Mesendoderm (in vitro differentiated cells): Measurements from ENCODE around the gene RSF1.

Experiments used
- DNase-seq: peaks from one replicate; pipeline ENCODE4 v3.0.0; 2013
- H2AK5ac ChIP-seq: 2 replicates; pipeline ENCODE4 v1.6.1; 2013; ENCODE audit warnings: low read length, inconsistent platforms
- H2BK120ac ChIP-seq: 2 replicates; pipeline ENCODE4 v1.6.1; 2013; ENCODE audit warnings: low read depth, mild to moderate bottlenecking, low read length, moderate library complexity, mixed read lengths
- H2BK15ac ChIP-seq: replicated peaks from 2 replicates; pipeline ENCODE4 v1.6.1; 2013; ENCODE audit warnings: low read depth, mild to moderate bottlenecking, moderate library complexity
- H2BK5ac ChIP-seq: 2 replicates; pipeline ENCODE4 v1.6.1; 2013; ENCODE audit warnings: low read length, inconsistent platforms
- H3K18ac ChIP-seq: 2 replicates; pipeline ENCODE4 v1.6.1; 2013; ENCODE audit warnings: mild to moderate bottlenecking, low read length, mixed read lengths
- H3K23ac ChIP-seq: one replicate; pipeline ENCODE4 v1.6.1; 2013; ENCODE audit warnings: low read length
- H3K27ac ChIP-seq: 2 replicates; pipeline ENCODE4 v1.5.1; 2013; ENCODE audit warnings: low read depth, mild to moderate bottlenecking, inconsistent platforms, low read length, moderate library complexity
- H3K27me3 ChIP-seq: 2 replicates; pipeline ENCODE4 v1.6.1; 2013; ENCODE audit warnings: low read length, control low read depth, mild to moderate bottlenecking, inconsistent platforms; ENCODE audit not compliant: insufficient read depth, poor library complexity
- H3K36me3 ChIP-seq: 2 replicates; pipeline ENCODE4 v1.6.1; 2013; ENCODE audit warnings: low read length, inconsistent platforms; ENCODE audit not compliant: control insufficient read depth, insufficient read depth
- H3K4ac ChIP-seq: one replicate; pipeline ENCODE4 v1.6.1; 2013; ENCODE audit warnings: low read depth, mild to moderate bottlenecking, low read length, moderate library complexity
- H3K4me1 ChIP-seq: 2 replicates; pipeline ENCODE4 v1.6.1; 2013; ENCODE audit warnings: low read depth, low read length, inconsistent platforms; ENCODE audit not compliant: control insufficient read depth
- H3K4me2 ChIP-seq: 2 replicates; pipeline ENCODE4 v1.6.1; 2013; ENCODE audit warnings: low read length
- H3K4me3 ChIP-seq: 2 replicates; pipeline ENCODE4 v1.5.1; 2013; ENCODE audit warnings: mild to moderate bottlenecking, low read length
- H3K56ac ChIP-seq: one replicate; pipeline ENCODE4 v1.6.1; 2013; ENCODE audit warnings: low read length
- H3K79me1 ChIP-seq: 2 replicates; pipeline ENCODE4 v1.6.1; 2013; ENCODE audit warnings: low read length, inconsistent platforms
- H3K79me2 ChIP-seq: 2 replicates; pipeline ENCODE4 v1.6.1; 2013; ENCODE audit warnings: mild to moderate bottlenecking, low read length; ENCODE audit not compliant: control insufficient read depth, insufficient read depth
- H3K9ac ChIP-seq: 2 replicates; pipeline ENCODE4 v1.6.1; 2013; ENCODE audit warnings: low read length, inconsistent platforms
- H4K5ac ChIP-seq: one replicate; pipeline ENCODE4 v1.6.1; 2013; ENCODE audit warnings: low read length
- H4K8ac ChIP-seq: one replicate; pipeline ENCODE4 v1.6.1; 2013; ENCODE audit warnings: low read depth, mild to moderate bottlenecking, control low read depth, low read length, moderate library complexity
- WGBS: extraction: QIAGEN DNeasy Blood & Tissue Kit; methylation state at CpG from one replicate; pipeline ENCODE4 v1.1.7; 2013; ENCODE audit warnings: low lambda C conversion rate, missing lambda C conversion rate; ENCODE audit not compliant: insufficient coverage; ENCODE audit errors: extremely low coverage; 5-methylcytosine and 5-hydroxymethylcytosine counted together

Gene RSF1

DNA sequence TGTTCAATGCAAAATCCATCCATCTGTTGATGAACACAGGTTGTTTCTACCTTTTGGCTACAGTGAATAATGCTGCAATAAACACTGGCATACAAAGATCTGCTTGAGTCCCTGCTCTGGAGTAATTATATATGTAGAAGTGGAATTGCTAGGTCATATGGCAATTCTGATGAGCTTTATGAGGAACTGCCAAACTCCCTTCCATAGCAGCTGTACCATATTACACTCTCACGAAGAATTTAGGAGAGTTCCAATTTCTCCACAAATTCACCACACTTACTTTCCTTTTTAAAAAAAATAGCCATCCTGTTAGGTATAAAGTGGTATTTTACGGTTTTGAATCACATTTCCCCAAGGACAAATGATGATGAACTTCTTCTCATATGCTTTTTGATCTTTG lies 62.2 kb downstream of the RSF1 start:
- Histone ChIP-seq H3K4me1 (peaks cover 5% of the 10 kb centered on the region), H3K56ac (no peak overlapping the region), H3K4me3 (no peak overlapping the region), H4K8ac (no peak overlapping the region), H3K36me3 (no peaks in the 10 kb centered on the region), H3K27me3 (no peaks in the 10 kb centered on the region), H3K79me1 (peaks cover 4% of the 10 kb centered on the region), H3K23ac (no peak overlapping the region), H4K5ac (no peak overlapping the region), H3K4me2 (no peak overlapping the region), H3K18ac (no peak overlapping the region), H2AK5ac (no peak overlapping the region), H3K27ac (no peak overlapping the region), H3K4ac (no peak overlapping the region), H3K9ac (no peak overlapping the region), H2BK120ac (no peak overlapping the region), H2BK15ac (no peak overlapping the region), H3K79me2 (no peaks in the 10 kb centered on the region), H2BK5ac (no peak overlapping the region)
- DNase-seq, result no peak
- WGBS, result no CpG with 5 or more reads among the region's 2 CpGs

DNA sequence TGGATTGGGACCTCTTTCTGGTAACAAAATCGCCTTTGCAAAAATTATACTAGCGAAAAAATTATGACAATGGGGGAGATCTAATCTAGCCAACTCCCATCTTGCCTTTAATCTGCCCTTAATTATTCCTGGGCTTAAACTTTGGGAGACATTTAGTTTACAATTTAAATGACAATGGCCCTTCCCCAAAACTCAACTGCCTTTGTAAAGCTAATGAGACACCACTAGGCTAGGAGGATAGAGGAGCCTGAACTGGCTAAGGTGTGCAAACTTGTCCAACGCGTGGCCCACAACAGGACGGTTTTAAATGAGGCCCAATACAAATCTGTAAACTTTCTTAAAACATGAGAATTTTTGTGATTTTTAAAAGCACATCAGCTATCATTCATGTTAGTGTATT lies 67.3 kb downstream of the RSF1 start:
- Histone ChIP-seq H3K79me1 (peaks cover 8% of the 10 kb centered on the region), H3K9ac (no peak overlapping the region), H2BK120ac (no peak overlapping the region), H3K36me3 (no peaks in the 10 kb centered on the region), H3K4me3 (no peak overlapping the region), H4K5ac (no peak overlapping the region), H3K4ac (no peak overlapping the region), H3K4me1 (peaks cover 14% of the 10 kb centered on the region), H2AK5ac (no peak overlapping the region), H3K79me2 (peaks cover 11% of the 10 kb centered on the region), H4K8ac (no peak overlapping the region), H3K27me3 (no peaks in the 10 kb centered on the region), H3K18ac (no peak overlapping the region), H3K4me2 (no peak overlapping the region), H2BK5ac (no peak overlapping the region), H3K27ac (no peak overlapping the region), H3K23ac (no peak overlapping the region), H3K56ac (no peak overlapping the region), H2BK15ac (no peak overlapping the region)
- peak; percentile 37 for DNase-seq
- no CpG with 5 or more reads among the region's 5 CpGs for WGBS

DNA sequence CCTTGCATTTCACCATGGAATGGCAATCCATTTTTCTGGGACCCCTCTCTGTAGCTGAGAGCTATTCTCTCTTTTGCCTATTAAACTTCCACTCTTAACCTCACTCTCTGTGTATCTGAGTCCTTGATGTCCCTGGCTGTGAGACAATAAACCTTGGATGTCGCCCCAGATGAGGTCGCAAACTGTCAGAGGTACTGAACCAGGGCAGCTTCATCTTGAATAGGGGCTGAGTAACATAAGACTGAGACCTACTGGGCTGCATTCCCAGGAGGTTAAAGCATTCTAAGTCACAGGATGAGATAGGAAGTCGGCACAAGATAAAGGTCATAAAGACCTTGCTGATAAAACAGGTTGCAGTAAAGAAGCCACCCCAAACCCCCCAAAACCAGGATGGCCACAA lies 68.0 kb downstream of the RSF1 start:
- H3K4ac ChIP-seq, result no peak overlapping the region
- no peak overlapping the region for H3K27ac ChIP-seq
- H3K9ac ChIP-seq, result no peak overlapping the region
- no peak overlapping the region for H3K4me3 ChIP-seq
- peaks cover 12% of the 10 kb centered on the region for H3K79me2 ChIP-seq
- H3K4me1 ChIP-seq, result peaks cover 14% of the 10 kb centered on the region
- H2BK5ac ChIP-seq, result no peak overlapping the region
- H3K4me2 ChIP-seq, result no peak overlapping the region
- DNase-seq, result peak; percentile 91
- no peak overlapping the region for H3K23ac ChIP-seq
- WGBS, result no CpG with 5 or more reads among the region's 3 CpGs
- H3K18ac ChIP-seq, result no peak overlapping the region
- no peak overlapping the region for H3K56ac ChIP-seq
- no peak overlapping the region for H2BK15ac ChIP-seq
- no peak overlapping the region for H2AK5ac ChIP-seq
- no peaks in the 10 kb centered on the region for H3K36me3 ChIP-seq
- H4K8ac ChIP-seq, result no peak overlapping the region
- peaks cover 8% of the 10 kb centered on the region for H3K79me1 ChIP-seq
- H4K5ac ChIP-seq, result no peak overlapping the region
- H3K27me3 ChIP-seq, result no peaks in the 10 kb centered on the region
- no peak overlapping the region for H2BK120ac ChIP-seq

GRCh38 chr11:77750394-77751156 lies 69.9 kb downstream of the RSF1 start:
- Histone ChIP-seq H3K18ac (no peak overlapping the region), H2AK5ac (no peak overlapping the region), H3K4ac (no peak overlapping the region), H3K9ac (no peak overlapping the region), H3K27me3 (no peaks in the 10 kb centered on the region), H2BK15ac (no peak overlapping the region), H3K4me2 (no peak overlapping the region), H3K4me3 (no peak overlapping the region), H3K79me1 (peaks cover 6% of the 10 kb centered on the region), H3K56ac (no peak overlapping the region), H3K36me3 (no peaks in the 10 kb centered on the region), H4K8ac (no peak overlapping the region), H3K27ac (no peak overlapping the region), H2BK120ac (no peak overlapping the region), H3K4me1 (peaks cover 14% of the 10 kb centered on the region), H3K79me2 (peaks cover 12% of the 10 kb centered on the region), H4K5ac (no peak overlapping the region), H3K23ac (no peak overlapping the region), H2BK5ac (no peak overlapping the region)
- 100% methylated on average over 1 of the region's 6 CpGs for WGBS
- DNase-seq, result no peak

DNA sequence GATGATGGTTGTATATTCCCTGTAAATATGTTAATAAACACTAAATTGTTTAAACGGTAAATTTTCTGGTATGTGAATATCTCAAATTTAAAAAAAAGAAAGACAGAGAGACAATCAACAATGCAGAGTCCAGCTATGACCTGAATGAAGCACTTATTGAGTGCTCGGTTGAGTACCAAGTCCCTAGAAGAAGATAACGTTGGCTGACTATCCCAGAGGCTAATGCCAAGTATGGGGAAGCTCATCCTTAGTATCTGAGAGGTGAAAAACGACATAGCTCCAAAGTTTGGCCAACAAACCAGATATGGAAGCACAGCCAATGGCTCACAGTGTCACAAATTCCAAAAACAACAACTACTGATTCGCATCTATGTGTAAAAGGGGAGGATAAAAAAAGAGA lies 71.3 kb downstream of the RSF1 start:
- no peak overlapping the region for H3K9ac ChIP-seq
- no peak overlapping the region for H3K4me3 ChIP-seq
- no peak overlapping the region for H4K8ac ChIP-seq
- H3K27me3 ChIP-seq, result no peaks in the 10 kb centered on the region
- no peak overlapping the region for H2AK5ac ChIP-seq
- no peak overlapping the region for H3K23ac ChIP-seq
- no peak overlapping the region for H2BK120ac ChIP-seq
- H3K4ac ChIP-seq, result no peak overlapping the region
- no peak overlapping the region for H2BK15ac ChIP-seq
- no peak overlapping the region for H3K4me2 ChIP-seq
- DNase-seq, result no peak
- H3K4me1 ChIP-seq, result peaks cover 14% of the 10 kb centered on the region
- H2BK5ac ChIP-seq, result no peak overlapping the region
- no peak overlapping the region for H4K5ac ChIP-seq
- no peak overlapping the region for H3K27ac ChIP-seq
- H3K79me1 ChIP-seq, result peaks cover 6% of the 10 kb centered on the region
- no peak overlapping the region for H3K18ac ChIP-seq
- H3K56ac ChIP-seq, result no peak overlapping the region
- no CpG with 5 or more reads among the region's 5 CpGs for WGBS
- H3K79me2 ChIP-seq, result peaks cover 12% of the 10 kb centered on the region
- H3K36me3 ChIP-seq, result no peaks in the 10 kb centered on the region

- no peak overlapping the region for H2BK15ac ChIP-seq
- H2BK5ac ChIP-seq, result no peak overlapping the region
- H3K79me1 ChIP-seq, result peaks cover 6% of the 10 kb centered on the region
- no peaks in the 10 kb centered on the region for H3K36me3 ChIP-seq
- no peak overlapping the region for H3K27ac ChIP-seq
- H3K27me3 ChIP-seq, result no peaks in the 10 kb centered on the region
- H3K56ac ChIP-seq, result no peak overlapping the region
- H2AK5ac ChIP-seq, result no peak overlapping the region
- peaks cover 9% of the 10 kb centered on the region for H3K4me1 ChIP-seq
- H4K5ac ChIP-seq, result no peak overlapping the region
- no CpG with 5 or more reads among the region's 5 CpGs for WGBS
- peaks cover 12% of the 10 kb centered on the region for H3K79me2 ChIP-seq
- H3K9ac ChIP-seq, result no peak overlapping the region
- no peak overlapping the region for H3K18ac ChIP-seq
- H4K8ac ChIP-seq, result no peak overlapping the region
- H3K4me3 ChIP-seq, result no peak overlapping the region
- no peak overlapping the region for H3K4ac ChIP-seq
- H3K23ac ChIP-seq, result no peak overlapping the region
- DNase-seq, result no peak
- H2BK120ac ChIP-seq, result no peak overlapping the region
- no peak overlapping the region for H3K4me2 ChIP-seq
Observed at GRCh38 chr11:77748266-77748665, 72.3 kb downstream of the RSF1 start.
